Epidermal melanocyte (primary cell): Measurements from ENCODE around the gene ATG12.

Experiments used
- DNase-seq: peaks from one replicate; pipeline ENCODE4 v3.0.0; 2011; ENCODE audit warnings: low spot score; ENCODE audit not compliant: insufficient read length

Gene ATG12

DNA sequence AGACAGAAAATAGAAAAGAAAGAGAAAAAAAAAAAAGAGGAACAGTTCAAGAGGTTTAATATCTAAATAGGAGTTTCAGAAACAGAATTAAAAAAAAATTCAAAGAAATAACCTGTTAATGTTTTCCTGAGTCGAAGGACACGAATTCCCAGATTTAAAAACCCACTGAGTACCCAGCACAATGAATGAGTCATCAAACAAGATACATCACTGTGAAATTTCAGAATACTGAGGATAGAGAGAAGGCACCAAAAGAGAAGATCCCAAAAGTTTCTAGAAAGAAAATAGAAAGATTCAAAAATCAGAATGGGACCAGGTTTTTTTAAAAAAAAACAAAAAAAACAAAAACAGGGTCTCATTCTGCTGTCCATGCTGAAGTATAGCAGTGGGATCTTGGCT, 33.7 kb downstream of the ATG12 start:
- no peak for DNase-seq

DNA sequence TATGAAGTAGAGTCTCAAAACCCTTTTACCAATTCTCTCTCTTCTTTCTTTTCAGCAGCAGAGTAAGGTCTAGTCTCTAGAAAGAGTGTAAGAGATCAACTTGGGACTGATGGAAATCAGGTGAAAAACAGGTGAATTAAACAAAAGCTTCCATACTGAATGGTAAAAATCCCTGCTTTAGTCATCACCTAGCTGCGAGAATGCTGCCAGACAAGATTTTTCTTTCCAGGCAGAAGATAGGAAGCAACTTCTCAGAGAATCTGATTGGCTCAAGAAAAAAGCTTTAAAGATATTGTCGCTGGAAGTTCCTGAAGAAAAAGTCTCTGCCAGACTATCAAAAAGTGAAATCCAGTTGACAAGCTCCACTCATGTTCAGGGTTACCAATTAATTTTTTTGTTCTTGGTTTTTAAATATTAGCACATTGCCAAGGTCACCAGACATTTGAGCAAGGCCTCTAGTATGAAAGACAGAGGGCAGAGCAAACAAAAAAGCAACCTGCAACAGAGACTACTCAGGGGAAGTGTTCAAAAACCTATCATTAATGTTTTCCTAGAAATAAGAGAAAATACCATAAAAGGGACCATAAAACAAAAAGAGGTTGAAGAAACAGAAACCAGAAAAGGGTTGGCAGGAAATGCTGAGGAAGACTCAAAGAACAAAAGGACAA, 34.2 kb downstream of the ATG12 start:
- no peak for DNase-seq

DNA sequence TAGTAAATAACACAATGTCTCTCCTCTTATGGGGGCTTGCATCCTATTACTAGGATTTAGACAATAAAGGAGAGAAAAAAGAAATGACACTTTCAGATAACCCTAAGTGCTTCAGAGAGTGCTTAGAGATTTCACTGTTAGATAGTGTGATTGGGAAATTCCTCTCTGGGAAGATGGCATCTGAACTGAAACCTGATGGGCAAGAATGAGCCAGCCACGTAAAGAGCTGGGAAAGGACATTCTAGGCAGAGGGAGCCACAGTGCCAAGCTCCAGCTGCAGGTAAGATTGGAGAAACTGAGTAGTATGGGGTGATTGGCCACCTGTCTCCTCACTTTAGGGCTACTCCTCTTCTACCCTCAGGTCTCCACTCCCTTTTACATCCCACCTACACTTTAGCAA, 39.4 kb downstream of the ATG12 start:
- no peak for DNase-seq

DNA sequence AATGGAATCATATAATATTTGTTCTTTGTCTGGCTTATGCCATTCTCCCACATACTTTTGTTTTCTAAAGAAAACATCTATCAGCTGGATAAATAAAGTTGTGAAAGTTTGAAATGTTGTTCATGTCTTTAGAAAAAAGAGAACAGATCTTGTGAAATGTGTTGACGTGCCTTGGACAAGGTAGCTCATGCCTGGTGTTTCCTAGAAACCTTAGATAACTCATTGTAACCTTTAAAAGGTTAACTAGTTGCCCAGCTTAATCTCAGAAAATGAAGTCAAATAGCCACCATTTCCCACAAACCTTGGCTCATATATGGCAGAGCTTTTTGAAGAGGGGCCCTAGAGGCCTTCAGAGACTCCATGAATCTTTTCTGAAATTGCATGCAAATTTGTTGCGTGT, 40.2 kb downstream of the ATG12 start:
- DNase-seq = no peak

DNA sequence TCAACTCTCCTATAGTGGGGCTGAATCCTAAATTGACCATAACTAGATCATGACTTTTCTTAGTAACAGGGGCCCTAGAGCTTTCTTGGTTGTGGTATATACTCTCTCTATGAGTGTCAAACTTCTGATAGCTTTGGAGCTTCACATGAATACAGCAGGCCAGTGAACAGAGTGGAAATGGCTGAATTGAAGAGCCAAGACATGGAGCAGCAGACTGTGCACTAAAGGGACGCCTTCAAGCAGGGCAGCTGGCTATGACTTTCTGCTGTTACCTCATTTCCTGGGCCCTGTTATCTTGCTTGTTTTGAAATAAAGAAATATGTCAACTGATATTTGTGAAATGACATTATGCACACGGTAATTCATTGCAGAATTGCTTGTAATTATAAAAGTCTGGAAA, 41.3 kb downstream of the ATG12 start:
- no peak for DNase-seq

DNA sequence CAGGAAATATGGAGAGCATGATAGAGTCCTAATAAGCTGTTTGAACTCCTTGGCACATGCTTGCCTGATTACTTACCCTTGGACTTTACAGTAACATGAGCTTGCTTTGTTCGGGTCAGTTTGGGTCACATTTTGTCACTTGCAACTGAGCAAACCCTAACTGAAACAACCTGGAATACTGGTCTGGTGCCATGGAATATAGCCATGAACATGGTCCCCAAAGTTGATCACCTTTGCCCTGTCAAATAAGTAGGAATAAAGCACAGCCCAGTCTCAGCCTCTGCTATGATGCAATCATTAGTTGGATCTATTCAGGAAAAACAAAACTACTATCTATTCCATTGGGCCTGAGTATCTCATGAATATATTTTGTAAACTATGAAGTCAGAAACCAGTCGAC, 43.1 kb downstream of the ATG12 start:
- no peak for DNase-seq

DNA sequence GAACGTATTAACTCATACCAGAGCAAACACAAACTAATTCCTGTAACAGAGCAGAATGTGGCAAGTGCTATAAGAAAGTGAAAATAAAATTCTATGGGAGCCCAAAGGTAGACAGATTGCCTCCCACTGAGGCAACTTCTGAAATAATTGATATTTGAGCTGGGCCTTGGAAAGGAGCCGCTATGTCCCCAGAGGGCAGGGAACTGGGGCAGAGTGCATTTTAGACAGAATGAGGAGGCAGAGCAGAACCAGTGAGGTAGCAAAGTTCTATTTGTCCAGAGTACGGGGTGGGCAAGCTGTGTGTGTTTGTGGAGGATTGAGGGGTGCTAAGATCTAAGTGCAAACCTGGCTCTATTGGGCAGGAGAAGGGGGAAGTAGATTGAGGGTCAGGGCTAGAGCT, 44.7 kb downstream of the ATG12 start:
- DNase-seq = no peak

DNA sequence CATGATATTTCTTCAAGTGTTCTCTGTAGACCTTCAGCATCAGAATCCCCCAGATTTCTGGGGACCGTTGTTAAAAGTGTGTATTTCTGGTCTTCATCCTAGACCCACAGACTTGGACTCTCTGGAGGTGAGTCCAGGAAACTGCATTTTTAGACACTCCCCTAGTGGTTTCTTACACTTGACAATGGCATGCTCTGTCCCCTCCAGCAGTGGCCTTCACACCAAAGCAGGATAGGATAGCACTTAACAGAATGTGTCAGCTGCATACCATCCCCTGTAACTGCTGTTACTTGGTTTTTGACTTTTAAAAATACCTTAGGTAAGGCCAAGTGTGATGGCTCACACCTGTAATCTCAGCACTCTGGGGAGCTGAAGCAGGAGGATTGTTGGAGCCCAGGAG, 45.7 kb downstream of the ATG12 start:
- DNase-seq = no peak

DNA sequence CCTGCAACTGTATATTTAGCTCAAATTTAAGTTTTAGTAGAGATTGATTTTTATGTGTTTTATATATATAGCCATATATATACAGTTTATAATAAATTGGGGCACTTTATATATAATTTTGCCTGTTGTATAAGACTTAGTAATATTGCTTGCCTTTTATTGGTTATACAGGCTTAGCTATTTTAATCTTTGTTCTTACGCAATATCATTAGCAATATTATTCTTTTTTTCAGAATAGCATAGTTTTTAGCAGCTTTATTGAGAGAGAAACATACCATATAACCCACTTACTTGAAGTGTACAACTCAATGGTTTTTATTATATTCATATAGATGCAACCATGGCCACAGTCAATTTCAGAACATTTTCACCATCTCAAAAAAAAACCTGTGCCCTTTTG, 52.9 kb downstream of the ATG12 start:
- DNase-seq = no peak

DNA sequence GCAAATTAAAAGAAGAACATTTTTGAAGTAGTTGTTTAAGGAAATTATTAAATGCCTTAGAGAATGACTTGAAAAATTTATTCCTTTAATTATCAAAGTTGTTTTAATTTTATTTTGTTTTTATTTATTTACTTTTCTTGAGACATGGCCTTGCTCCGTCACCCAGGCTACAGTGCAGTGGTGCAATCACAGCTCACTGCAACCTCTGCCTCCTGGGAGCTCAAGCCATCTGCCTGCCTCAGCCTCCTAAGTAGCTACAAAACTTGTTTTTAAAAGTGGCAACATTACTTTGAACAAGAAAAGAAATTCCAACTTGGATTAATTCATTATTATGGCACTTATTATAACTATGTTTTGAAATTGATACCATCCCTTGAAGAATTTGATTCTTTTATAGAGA, 53.9 kb downstream of the ATG12 start:
- DNase-seq = no peak

DNA sequence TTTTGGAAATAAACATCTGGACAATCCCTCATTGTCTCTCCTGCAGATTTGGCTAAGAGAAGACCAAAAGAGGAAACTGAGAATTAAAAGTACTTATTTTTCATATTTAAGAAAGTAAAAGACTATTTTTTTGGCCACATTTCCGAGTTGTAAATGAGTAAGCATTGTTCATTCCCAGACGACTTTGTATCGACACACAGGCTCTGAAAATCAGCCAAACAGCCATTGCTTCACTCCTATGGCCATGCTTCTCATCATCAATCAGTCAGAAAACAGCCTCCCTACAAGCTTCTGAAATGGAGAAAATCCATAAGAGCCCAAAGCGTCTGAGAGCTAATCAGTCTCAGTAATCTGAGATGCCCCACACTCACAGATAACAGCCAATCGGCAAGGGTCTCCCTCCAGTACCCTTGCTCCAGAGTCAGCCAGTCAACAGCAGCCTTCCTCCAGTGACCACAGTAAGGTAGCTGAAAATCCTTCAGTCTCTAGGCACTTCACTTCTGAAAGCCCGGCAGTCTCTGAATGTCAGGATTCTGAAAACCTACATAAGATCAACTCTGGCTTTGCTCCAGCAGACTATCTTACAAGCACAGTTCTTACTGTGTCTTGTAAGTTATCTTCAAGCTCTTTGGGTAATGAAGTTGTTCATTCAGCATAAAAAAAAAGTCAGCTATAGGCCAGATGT, 55.8 kb downstream of the ATG12 start:
- DNase-seq = no peak

DNA sequence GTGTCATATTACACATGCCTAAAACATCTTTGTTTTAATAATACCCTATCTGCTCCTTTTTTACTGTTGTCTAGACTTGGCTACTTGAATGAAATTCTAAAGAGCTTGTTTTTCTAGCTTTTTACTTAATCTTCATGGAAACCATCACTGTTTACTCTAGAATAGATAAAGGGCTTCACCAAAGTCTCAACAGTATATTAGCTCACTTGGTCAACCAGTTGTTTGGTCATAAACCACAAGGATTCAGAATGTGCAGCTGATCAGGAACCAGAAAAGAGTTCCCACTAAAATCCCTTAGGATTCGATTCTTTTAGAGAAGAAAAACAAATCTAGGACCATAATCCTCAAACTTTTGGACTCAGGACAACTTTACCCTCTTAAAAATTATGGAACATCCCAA, 62.9 kb downstream of the ATG12 start:
- DNase-seq = no peak
